ENCODE measurements around the gene SUMO4.
"Not testable (repeated sequence)": the region's sequence is repeated elsewhere in the genome, so short reads cannot be mapped to it uniquely, and the experiment has no call there.

Gene SUMO4

DNA sequence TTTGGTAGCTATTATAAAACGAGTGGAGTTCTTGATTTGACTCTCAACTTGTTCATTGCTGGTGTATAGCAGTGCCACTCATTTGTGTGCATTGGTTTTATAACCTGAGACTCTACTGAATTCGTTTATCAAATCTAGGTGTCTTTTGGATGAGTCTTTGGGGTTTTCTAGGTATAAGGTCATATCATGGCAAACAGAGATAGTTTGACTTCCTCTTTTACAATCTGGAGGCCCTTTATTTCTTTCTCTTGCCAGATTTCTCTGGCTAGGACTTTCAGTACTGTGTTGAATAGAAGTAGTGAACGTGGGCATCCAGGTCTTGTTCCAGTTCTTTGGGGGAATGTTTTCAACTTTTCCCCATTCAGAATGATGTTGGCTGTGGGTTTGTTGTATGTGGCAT, 38.8 kb downstream of the SUMO4 start:
- H3K4me3 ChIP-seq (ENCODE audit: low read length), result no peak overlapping the region
- TF ChIP-seq, protein P1, sequence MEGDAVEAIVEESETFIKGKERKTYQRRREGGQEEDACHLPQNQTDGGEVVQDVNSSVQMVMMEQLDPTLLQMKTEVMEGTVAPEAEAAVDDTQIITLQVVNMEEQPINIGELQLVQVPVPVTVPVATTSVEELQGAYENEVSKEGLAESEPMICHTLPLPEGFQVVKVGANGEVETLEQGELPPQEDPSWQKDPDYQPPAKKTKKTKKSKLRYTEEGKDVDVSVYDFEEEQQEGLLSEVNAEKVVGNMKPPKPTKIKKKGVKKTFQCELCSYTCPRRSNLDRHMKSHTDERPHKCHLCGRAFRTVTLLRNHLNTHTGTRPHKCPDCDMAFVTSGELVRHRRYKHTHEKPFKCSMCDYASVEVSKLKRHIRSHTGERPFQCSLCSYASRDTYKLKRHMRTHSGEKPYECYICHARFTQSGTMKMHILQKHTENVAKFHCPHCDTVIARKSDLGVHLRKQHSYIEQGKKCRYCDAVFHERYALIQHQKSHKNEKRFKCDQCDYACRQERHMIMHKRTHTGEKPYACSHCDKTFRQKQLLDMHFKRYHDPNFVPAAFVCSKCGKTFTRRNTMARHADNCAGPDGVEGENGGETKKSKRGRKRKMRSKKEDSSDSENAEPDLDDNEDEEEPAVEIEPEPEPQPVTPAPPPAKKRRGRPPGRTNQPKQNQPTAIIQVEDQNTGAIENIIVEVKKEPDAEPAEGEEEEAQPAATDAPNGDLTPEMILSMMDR (conservative IDR thresholded peaks at IDR 0.05; ENCODE audit: low read depth, low read length), result no peak
- no peak for DNase-seq (ENCODE audit: low read depth)

DNA sequence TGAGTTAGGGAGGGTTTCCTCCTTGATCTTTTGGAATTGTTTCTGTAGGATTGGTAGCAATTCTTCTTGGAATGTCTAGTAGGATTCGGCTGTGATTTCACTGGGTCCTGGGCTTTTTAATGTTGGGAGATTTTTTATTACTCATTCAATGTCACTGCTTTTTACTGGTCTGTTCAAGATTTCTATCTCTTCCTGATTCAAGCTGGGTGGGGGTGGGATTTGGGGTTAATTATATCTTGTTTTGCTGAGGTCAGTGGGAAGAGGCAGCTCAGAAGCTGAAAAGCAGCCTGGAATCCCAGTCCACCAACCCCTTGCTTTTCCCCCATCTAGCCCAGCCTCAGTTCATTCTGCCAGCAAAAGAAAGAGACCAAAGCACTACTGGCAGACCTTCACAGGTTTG, 39.6 kb downstream of the SUMO4 start:
- TF ChIP-seq, protein P1 (conservative IDR thresholded peaks at IDR 0.05; ENCODE audit: low read depth, low read length), result no peak
- DNase-seq (ENCODE audit: low read depth), result no peak
- no peak overlapping the region for H3K4me3 ChIP-seq (ENCODE audit: low read length)

DNA sequence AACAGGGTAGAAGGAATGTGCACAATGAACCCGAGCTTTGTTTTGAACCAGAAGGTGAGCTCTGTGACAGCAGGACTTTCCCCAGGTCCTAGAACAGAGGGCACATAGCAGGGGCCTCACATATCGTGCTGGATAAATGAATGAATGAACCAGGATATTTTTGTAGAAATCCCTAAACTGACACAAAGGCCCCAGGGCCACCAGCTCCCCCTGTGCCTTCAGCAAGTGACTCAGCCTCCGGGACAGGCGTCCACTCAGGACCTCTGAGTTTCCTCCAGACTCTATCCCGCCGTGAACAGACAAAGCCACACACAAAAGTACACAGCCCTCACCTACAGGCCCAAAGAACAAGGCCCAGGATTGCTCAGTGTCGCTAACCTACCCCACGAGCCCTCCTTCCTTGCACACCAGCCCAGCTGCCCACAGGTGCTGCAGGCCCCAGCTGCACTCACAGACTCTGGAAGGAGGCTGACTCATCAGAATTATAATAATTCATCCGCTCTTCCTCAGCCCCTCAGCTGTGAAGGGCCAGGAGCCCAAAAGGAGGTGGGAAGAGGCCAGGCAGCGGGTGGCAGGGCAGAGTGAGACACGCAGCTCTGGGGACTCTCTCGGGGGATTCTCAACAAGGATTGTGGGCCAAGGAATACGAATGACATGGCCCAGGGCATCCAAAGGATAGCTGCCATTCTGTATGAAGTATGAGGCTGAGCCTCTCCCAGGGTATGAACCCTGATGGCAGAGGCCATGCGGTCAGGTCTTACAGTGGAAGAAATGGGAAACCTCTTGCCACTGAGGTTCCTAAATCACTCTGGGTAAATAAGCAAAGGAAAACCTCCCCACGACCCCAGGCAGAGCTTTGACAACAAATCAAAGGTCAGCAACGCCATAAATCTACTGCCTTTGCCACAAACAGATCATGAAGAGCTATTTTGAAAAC, 40.9 kb downstream of the SUMO4 start:
- no peak overlapping the region for H3K4me3 ChIP-seq (ENCODE audit: low read length)
- TF ChIP-seq, protein P1 (conservative IDR thresholded peaks at IDR 0.05; ENCODE audit: low read depth, low read length), result no peak
- DNase-seq (ENCODE audit: low read depth), result no peak

DNA sequence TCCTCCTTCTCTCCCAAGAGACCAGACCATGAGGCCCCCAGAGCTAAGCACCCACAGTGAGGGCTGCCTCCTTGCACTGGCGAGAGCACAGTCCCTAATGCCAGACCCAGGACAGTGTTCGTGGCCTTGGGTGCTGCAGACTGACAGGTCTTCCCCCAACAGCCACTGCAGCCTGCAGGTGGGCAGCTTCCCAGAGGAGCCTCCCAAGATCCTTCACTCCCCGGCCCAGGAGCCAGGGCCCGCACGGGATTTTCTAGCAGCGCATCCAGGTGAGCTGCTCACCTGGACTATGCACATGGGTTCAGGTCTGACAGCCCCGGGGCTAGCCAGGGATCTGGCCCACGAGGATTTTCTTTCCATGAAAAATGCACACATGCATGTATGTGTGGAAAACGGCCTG, 41.7 kb downstream of the SUMO4 start:
- TF ChIP-seq, protein P1 (conservative IDR thresholded peaks at IDR 0.05; ENCODE audit: low read depth, low read length), result no peak
- H3K4me3 ChIP-seq (ENCODE audit: low read length), result no peak overlapping the region
- DNase-seq (ENCODE audit: low read depth), result no peak

DNA sequence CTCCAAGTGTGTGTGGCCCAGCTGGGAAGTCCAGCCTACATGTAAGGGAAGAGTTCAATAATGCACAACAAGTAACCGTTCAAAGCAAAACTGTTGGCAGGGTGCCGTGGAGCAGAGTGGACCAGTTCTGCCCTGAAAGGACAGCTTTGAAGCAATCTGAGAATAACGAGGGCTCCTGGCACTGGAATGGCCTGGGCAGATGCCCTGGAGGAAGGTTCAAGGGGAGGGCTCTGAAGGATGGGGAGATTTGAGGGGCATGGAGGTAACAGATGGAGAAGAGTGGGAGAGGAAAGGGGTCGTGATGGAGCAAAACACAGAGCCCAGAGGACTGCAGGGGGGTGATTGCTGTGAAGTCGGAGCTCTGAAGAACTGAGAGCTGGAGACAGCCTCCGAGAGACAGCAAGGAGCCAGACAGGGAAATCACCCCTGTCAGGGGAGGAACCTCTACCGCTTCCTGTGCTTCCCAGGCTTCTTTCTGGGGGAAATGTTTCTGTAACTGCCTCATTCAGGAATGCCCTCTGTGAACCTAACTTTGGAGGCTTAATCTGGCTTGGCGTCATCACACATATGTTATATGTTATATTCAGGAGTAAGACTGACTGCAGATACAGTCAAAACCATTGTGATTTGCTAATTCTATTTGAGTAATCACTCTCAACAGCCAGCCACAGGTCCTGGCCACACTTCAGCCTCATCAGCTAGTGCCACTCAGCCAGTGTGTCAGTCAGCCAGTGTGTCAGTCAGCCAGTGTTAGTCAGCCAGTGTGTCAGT, 43.5 kb downstream of the SUMO4 start:
- DNase-seq (ENCODE audit: low read depth), result no peak
- TF ChIP-seq, protein P1 (conservative IDR thresholded peaks at IDR 0.05; ENCODE audit: low read depth, low read length), result no peak
- H3K4me3 ChIP-seq (ENCODE audit: low read length), result no peak overlapping the region

DNA sequence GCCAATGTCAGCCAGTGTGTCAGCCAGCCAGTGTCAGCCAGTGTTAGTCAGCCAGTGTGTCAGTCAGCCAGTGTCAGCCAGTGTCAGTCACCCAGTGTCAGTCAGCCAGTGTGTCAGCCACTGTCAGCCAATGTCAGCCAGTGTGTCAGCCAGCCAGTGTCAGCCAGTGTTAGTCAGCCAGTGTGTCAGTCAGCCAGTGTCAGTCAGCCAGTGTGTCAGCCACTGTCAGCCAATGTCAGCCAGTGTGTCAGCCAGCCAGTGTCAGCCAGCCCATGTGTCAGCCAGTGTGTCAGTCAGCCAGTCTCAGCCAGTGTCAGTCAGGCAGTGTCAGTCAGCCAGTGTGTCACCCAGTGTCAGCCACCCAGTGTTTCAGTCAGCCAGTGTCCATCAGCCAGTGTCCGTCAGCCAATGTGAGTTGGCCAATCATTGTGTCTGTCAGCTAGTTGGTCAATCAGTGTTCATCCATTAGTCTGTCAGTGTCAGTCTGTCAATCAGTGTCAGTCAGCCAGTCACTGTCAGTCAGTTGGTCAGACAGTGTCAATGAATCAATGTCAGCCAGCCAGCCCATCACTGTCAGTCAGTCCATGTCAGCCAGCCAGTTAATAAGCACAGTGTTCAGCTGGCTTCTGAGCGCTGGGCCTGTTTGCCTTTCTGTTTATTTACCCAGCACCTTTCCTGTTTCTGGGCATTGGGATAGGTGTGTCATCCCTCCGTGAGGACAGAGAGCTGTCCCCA, 44.5 kb downstream of the SUMO4 start:
- DNase-seq (ENCODE audit: low read depth); H3K4me3 ChIP-seq (ENCODE audit: low read length): not testable (repeated sequence)

DNA sequence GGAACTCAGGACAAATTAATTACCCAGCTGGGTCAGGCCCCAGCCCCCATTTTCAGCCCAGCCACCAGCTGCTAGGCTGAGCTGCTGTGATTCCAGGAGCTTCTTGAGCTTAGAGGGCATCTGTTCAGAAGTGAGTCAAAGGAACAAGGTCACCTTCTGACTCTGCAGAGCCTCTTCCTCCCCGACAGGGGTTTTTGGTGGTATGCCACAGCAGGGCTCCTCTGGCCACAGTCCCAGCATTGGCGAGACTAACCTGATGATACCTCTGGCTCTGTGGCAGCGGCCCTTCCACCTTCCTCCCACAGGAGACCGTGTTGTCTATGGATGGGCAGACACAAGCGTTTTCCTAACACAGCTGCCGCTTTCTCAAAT, 45.0 kb downstream of the SUMO4 start:
- no peak overlapping the region for H3K4me3 ChIP-seq (ENCODE audit: low read length)
- TF ChIP-seq, protein P1 (conservative IDR thresholded peaks at IDR 0.05; ENCODE audit: low read depth, low read length), result no peak
- no peak for DNase-seq (ENCODE audit: low read depth)
